ENCODE measurements around the gene LRP10.
"Not testable (repeated sequence)": the region's sequence is repeated elsewhere in the genome, so short reads cannot be mapped to it uniquely, and the experiment has no call there.

LRP10 gene

GRCh38 chr14:22844221-22845102 lies 27.1 kb upstream of the LRP10 start:
- DNase-seq: no peak

DNA sequence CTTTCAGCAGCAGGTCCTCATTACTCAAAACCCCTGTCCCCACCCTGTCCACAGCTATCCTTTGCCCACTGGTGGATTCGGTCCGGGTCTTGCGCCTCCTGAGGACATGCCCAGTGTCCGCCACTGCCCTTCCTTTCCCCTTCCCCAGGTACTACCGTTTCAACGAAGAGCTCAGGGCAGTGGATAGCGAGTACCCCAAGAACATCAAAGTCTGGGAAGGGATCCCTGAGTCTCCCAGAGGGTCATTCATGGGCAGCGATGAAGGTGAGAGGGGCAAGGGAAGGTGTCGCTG lies 26.5 kb upstream of the LRP10 start:
- DNase-seq: no peak

DNA sequence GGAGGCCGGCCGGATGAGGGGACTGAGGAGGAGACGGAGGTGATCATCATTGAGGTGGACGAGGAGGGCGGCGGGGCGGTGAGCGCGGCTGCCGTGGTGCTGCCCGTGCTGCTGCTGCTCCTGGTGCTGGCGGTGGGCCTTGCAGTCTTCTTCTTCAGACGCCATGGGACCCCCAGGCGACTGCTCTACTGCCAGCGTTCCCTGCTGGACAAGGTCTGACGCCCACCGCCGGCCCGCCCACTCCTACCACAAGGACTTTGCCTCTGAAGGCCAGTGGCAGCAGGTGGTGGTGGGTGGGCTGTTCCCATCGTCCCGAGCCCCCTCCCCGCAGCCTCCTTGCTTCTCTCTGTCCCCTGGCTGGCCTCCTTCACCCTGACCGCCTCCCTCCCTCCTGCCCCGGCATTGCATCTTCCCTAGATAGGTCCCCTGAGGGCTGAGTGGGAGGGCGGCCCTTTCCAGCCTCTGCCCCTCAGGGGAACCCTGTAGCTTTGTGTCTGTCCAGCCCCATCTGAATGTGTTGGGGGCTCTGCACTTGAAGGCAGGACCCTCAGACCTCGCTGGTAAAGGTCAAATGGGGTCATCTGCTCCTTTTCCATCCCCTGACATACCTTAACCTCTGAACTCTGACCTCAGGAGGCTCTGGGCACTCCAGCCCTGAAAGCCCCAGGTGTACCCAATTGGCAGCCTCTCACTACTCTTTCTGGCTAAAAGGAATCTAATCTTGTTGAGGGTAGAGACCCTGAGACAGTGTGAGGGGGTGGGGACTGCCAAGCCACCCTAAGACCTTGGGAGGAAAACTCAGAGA lies 25.5 kb upstream of the LRP10 start:
- no peak for DNase-seq

- no peak for DNase-seq
Measured at GRCh38 chr14:22846811-22847307, 24.7 kb upstream of the LRP10 start.

GRCh38 chr14:22847661-22848341 lies 23.7 kb upstream of the LRP10 start:
- DNase-seq: no peak

- DNase-seq: peak; percentile 60
Measured at GRCh38 chr14:22848351-22849164, 23.0 kb upstream of the LRP10 start.

DNA sequence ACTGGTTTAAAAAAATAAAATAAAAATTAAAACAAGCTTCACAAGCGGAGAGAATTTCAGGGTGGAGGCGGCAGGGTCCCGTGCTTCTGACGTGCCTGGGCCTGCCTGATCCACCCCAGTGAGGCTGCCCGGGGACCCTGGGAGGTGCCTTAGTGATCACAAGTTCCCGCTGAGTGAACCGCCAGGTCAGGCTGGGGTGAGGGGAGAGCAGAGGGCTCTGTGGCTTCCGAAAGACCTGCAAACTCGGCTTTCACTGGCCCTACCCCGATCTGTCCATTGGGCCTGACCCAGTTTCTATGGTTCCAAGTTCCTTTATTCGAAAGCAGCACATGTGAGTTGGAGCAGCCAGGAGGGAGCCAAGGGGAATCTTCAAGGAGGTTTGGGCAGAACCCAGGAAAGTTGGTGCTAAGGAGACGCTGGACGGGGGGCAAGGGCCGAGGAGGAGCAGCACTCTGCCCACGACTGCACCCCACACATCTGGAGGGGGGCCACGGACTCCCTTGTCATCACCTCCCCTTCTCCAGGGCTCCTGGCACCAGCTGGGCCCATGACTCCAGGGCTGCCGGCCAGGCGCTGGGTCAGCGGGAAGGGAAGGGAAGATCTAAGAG lies 22.2 kb upstream of the LRP10 start:
- peak; percentile 49 for DNase-seq

DNA sequence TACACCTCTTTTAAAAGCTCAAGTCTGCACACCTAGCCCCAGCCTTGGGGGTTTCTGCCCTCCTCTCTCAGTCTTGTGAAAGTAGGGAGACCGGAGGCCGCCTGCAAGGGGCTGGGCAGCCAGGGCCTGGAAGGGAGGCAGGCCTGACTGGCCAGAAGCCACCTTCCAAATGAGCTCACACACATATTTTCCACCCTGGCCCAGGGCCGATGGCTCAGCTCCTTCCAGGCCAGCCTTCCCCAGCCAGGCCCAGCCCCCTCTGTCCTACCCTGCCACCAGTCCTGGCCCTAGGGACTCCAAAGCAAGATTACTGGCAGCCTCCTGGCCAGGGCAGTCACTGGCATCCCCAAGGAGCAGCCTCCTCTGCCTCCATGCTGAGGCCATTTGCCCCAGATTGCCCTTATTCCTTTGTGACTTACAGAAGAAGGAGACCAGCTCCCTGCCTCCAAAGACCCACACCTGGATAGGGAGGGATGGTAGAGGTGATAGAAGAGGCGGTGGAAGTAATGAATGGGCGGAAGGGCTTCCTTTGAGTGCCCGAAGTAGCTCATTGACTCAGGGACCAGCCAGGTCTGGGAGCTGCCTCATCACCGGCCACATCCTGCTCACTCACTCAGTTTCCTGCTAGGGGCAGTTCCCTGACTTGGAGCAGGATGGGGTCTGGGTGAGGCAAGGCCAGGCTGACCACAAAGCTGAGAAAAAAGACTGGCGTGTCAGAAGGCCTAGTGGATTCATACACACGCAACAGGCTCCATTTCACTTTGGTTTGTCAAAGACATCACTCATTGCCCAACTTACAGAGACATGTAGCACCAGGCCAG lies 20.4 kb upstream of the LRP10 start:
- DNase-seq: no peak

GRCh38 chr14:22852178-22852577 lies 19.4 kb upstream of the LRP10 start:
- DNase-seq: not testable (repeated sequence)

DNA sequence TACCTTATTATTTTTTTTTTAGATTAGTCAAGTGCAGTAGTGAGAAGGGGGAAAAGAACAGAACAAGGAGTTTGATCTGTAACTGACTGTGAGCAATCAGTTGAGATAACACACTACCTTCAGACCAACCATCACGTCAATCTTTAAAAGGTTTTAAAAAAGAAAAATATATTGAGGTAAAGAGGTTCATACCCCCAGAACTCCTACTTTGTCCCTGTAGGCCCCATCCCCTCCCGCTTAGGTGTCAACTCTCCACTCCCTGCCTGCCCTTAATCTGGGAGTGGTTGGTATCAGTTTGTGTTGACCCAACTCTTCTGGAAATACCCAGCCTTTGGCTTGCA lies 19.0 kb upstream of the LRP10 start:
- DNase-seq: no peak

- DNase-seq: peak; percentile 82
Measured at GRCh38 chr14:22852940-22853767, 18.4 kb upstream of the LRP10 start.

DNA sequence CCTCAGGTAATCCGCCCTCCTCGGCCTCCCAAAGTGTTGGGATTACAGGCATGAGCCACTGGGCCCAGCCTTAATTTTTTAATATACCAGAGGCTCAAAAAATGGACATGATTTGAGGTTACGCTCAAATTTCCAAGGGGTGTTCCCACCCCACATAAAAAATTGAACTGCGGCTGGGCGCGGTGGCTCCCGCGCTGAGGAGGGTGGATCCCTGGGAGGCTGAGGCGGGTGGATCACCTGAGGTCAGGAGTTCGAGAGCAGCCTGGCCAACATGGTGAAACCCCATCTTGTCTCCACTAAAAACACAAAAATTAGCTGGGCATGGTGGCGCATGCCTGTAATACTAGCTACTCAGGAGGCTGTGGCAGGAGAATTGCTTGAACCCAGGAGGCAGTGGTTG lies 17.2 kb upstream of the LRP10 start:
- not testable (repeated sequence) for DNase-seq

DNA sequence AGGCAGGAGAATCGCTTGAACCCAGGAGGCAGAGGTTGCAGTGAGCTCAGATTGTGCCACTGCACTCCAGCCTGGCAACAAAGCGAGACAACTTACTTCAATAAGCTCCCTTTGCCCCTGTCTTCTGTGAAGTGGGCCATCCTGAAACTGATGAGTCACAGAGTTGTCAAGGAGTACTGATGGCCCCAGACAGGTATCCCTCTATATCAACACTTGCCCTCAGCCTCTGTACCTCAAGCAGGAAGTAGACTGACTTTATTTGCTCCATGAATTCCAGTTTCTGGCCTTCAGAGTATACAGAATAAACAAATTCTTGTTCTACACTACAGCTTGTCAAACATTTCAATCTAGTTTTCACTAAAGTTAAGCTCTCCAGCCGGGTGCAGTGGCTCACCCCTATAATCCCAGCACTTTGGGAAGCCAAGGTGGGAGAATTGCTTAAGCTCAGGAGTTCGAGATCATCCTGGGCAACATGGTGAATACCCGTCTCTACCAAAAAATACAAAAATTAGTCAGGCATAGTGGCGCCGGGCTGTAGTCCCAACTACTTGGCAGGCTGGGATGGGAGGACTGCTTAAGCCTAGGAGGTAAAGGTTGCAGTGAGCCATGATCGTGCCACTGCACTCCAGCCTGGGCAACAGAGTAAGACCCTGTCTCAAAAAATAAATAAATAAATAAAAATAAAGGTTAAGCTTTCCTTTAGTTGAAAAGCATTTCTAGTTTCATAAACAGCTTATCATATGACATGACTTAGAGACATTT lies 16.4 kb upstream of the LRP10 start:
- DNase-seq: no peak

- no peak for DNase-seq
Measured at GRCh38 chr14:22856428-22856827, 15.1 kb upstream of the LRP10 start.

DNA sequence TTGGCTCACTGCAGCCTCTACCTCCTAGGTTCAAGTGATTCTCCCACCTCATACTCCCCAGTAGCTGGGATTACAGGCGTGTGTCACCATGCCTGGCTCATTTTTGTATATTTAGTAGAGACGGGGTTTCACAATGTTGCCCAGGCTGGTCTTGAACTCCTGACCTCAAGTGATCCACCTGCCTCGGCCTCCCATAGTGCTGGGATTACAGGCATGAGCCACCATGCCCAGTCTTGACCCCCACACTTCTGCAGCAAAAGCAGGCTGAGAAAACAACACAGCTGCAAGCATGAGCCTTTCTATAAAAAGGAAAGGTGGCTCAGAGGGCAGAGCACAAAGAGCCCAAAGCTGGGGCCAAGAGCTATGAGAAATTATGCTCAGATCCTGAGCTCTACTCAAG lies 11.2 kb upstream of the LRP10 start:
- DNase-seq: not testable (repeated sequence)

DNA sequence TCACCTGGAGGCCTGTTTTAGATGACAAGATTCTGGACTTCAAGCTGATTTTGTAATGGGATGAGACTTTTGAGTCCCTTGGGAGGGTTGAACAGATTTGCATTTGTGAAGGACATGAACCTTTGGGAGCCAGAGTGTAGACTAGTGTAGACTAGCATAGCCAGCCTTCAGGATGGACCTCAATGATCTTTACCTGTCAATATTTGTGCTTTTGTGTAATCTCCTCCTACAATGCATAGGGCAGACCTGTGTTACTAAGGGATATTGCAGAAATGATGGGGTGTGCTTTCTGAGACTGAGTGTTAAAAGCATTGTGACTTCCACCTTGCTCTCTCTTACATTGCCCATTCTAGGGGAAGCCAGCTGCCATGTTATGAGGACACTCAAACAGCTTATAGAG lies 9.9 kb upstream of the LRP10 start:
- no peak for DNase-seq

- no peak for DNase-seq
Measured at GRCh38 chr14:22864979-22865378, 6.6 kb upstream of the LRP10 start.

- DNase-seq: peak; percentile 51
Measured at GRCh38 chr14:22865424-22866405, 5.8 kb upstream of the LRP10 start.
